HepG2 (cell line): ENCODE data around the gene SLC36A3. TPM values are rescaled to one million over a fixed set of nuclear protein-coding genes. Genes with fewer than 3 reads are reported as not detected.

Experiments used
- AHR ChIP-seq: IDR thresholded peaks from 2 replicates; pipeline ENCODE4 v1.6.1; 2018; ENCODE audit warnings: missing genetic modification reagents, missing compliant biosample characterization
- ARNT2 ChIP-seq: sonication (generic); formaldehyde crosslinking; IDR thresholded peaks from 2 replicates; pipeline ENCODE4 v1.8.0; 2022; ENCODE audit warnings: mild to moderate bottlenecking, low read depth, missing genetic modification reagents, moderate library complexity
- ATF1 ChIP-seq: IDR thresholded peaks from 2 replicates; pipeline ENCODE4 v1.6.1; 2016; ENCODE audit warnings: mild to moderate bottlenecking, control low read depth
- BRD4 ChIP-seq: sonication (generic); formaldehyde crosslinking; IDR thresholded peaks from 2 replicates; pipeline ENCODE4 v1.4.0; 2020; ENCODE audit warnings: missing genetic modification reagents
- FOXK1 ChIP-seq: sonication (generic); formaldehyde crosslinking; IDR thresholded peaks from 2 replicates; pipeline ENCODE4 v1.4.0; 2020; ENCODE audit warnings: low read depth, missing genetic modification reagents, borderline replicate concordance
- HOMEZ ChIP-seq: IDR thresholded peaks from 2 replicates; pipeline ENCODE4 v1.6.1; 2016; ENCODE audit warnings: low read depth
- KLF6 ChIP-seq: IDR thresholded peaks from 2 replicates; pipeline ENCODE4 v1.8.0; 2016; ENCODE audit warnings: missing biosample characterization, missing genetic modification reagents
- MED1 ChIP-seq: sonication (generic); formaldehyde crosslinking; IDR thresholded peaks from 2 replicates; pipeline ENCODE4 v1.4.0; 2020; ENCODE audit warnings: missing genetic modification reagents
- NR2F2 ChIP-seq: IDR thresholded peaks from 2 replicates; pipeline ENCODE4 v1.6.1; 2012; ENCODE audit warnings: low read depth, inconsistent platforms, borderline replicate concordance
- POLR2AphosphoS2 ChIP-seq: IDR thresholded peaks from 2 replicates; pipeline ENCODE4 v1.6.1; 2011; ENCODE audit warnings: low read depth, low read length, improper control_type of control experiment
- SNRNP70 ChIP-seq: fragments of 200-400 bp; formaldehyde crosslinking; IDR thresholded peaks from 2 replicates; pipeline ENCODE4 v1.6.1; 2017; ENCODE audit warnings: mild to moderate bottlenecking, low read depth, low read length, moderate library complexity
- THAP8 ChIP-seq: sonication (generic); formaldehyde crosslinking; IDR thresholded peaks from 2 replicates; pipeline ENCODE4 v1.5.1; 2020; ENCODE audit warnings: missing genetic modification reagents, mild to moderate bottlenecking, borderline replicate concordance
- ZBTB21 ChIP-seq: sonication (generic); formaldehyde crosslinking; IDR thresholded peaks from 2 replicates; pipeline ENCODE4 v1.4.0; 2020; ENCODE audit warnings: missing genetic modification reagents
- ZBTB37 ChIP-seq: sonication (generic); formaldehyde crosslinking; IDR thresholded peaks from 2 replicates; pipeline ENCODE4 v1.4.0; 2020; ENCODE audit warnings: mild to moderate bottlenecking, missing genetic modification reagents
- ZNF20 ChIP-seq: sonication (generic); formaldehyde crosslinking; IDR thresholded peaks from 2 replicates; pipeline ENCODE4 v1.4.0; 2020; ENCODE audit warnings: mild to moderate bottlenecking, moderate library complexity, missing genetic modification reagents
- ZNF414 ChIP-seq: sonication (generic); formaldehyde crosslinking; IDR thresholded peaks from 2 replicates; pipeline ENCODE4 v1.5.0; 2020; ENCODE audit warnings: missing genetic modification reagents
- ZNF563 ChIP-seq: sonication (generic); formaldehyde crosslinking; IDR thresholded peaks from 2 replicates; pipeline ENCODE4 v1.8.0; 2022; ENCODE audit warnings: mild to moderate bottlenecking, moderate library complexity, missing genetic modification reagents
- ZNF644 ChIP-seq: IDR thresholded peaks from 2 replicates; pipeline ENCODE4 v1.6.1; 2016; ENCODE audit warnings: low read depth
- ZNF687 ChIP-seq: sonication (generic); formaldehyde crosslinking; IDR thresholded peaks from 2 replicates; pipeline ENCODE4 v1.5.1; 2020; ENCODE audit warnings: mild to moderate bottlenecking, missing genetic modification reagents, moderate library complexity
- ZNF703 ChIP-seq: sonication (generic); formaldehyde crosslinking; IDR thresholded peaks from 2 replicates; pipeline ENCODE4 v1.5.1; 2020; ENCODE audit warnings: missing genetic modification reagents, mild to moderate bottlenecking, moderate library complexity, borderline replicate concordance
- polyA plus RNA-seq, 8 experiments: library from polyadenylated mRNA; depleted of rRNA in 3 of 8; stranded (reverse) in 7 of 8; unstranded in 1 of 8; fragments of >200 nt; fragmentation: Illumina TruSeq in 4 of 8; extraction: Trizol in 4 of 8; gene quantifications; 2 replicates each; pipeline versions ENCODE4 v1.2.1 to v1.2.3, GENCODE V29; 2011 to 2016; ENCODE audit warnings: low read depth in 4 of 8, missing spikeins in 1 of 8, mixed read lengths in 1 of 8; ENCODE audit not compliant: insufficient read depth in 1 of 8
- total RNA-seq, 5 experiments: library from RNA; depleted of rRNA; stranded (reverse); fragments of >200 nt; fragmentation: Illumina TruSeq; extraction: Trizol; gene quantifications; 2 replicates each; pipeline ENCODE4 v1.2.3, GENCODE V29; 2016; ENCODE audit warnings: low read depth in 1 of 5

The SLC36A3 gene
- total and polyA plus RNA-seq, 2 of the 13 experiments (the other 11 are each of a cell fraction or from before 2014, with no cell fraction given) = not detected

GRCh38 chr5:151234476-151235238 lies 68.9 kb downstream of the SLC36A3 start (continued):
- peak; percentile 62 for TF ChIP-seq ZNF687 (CRISPR knock-in tag)
- no peak; the same call in 1 of the 2 replicates for TF ChIP-seq AHR (CRISPR knock-in tag)
- TF ChIP-seq SNRNP70 = no peak
- TF ChIP-seq ZNF414 (CRISPR knock-in tag) = no peak
- 0 out of 2 replicates have a peak, but pooled peaks have one; percentile 27 for TF ChIP-seq ZNF563
- no peak for TF ChIP-seq POLR2AphosphoS2
- no peak for TF ChIP-seq NR2F2
- TF ChIP-seq MED1 (CRISPR knock-in tag) = peak; percentile 82
- TF ChIP-seq HOMEZ (CRISPR knock-in tag) = no peak
- TF ChIP-seq ATF1 (CRISPR knock-in tag) = peak; percentile 16; the same call in 1 of the 2 replicates
- TF ChIP-seq ZNF703 (CRISPR knock-in tag) = no peak
- TF ChIP-seq FOXK1 (CRISPR knock-in tag) = peak; percentile 75; the same call in 1 of the 2 replicates
- no peak for TF ChIP-seq ZBTB37 (CRISPR knock-in tag)
- TF ChIP-seq ZNF20 (CRISPR knock-in tag) = no peak
- TF ChIP-seq ZBTB21 (CRISPR knock-in tag) = no peak; the same call in 1 of the 2 replicates
- TF ChIP-seq THAP8 (CRISPR knock-in tag) = no peak
- no peak for TF ChIP-seq ARNT2 (CRISPR knock-in tag)
- 0 out of 2 replicates have a peak, but pooled peaks have one; percentile 41 for TF ChIP-seq KLF6 (CRISPR knock-in tag)
- TF ChIP-seq BRD4 (CRISPR knock-in tag) = no peak
- TF ChIP-seq ZNF644 (CRISPR knock-in tag) = no peak
